GM18508 (cell line): ENCODE data around the gene ZNF117.
"Not testable (repeated sequence)": the region's sequence is repeated elsewhere in the genome, so short reads cannot be mapped to it uniquely, and the experiment has no call there.

Experiments used
- ATAC-seq: cut with Tn5 transposase; IDR thresholded peaks from one replicate; pipeline ENCODE4 v1.9.1; 2021; ENCODE audit warnings: moderate number of reproducible peaks; ENCODE audit not compliant: insufficient read depth, unreplicated experiment

ZNF117 gene

DNA sequence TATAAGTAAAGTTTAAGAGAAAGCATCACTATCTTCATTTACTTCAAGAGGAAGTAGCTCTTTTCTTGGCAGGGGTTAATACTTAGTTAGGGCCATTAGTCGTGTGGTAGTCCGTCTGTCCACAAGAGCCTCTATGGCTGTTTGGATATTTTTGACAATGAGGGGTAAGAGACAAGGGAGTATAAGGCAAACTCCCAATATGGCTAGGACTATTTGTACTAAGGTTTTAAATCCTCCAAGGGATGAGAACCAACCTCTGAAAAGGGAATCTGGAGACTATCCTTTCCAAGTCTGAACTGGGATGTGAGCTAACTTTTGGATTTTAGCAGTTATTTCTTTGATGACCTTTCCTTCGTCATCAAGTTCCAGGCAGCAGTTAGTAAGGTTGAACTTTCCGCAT, at the start of gene ZNF117:
TSS of gene ZNF117 (minus strand) at position 101 of the 400 bp plus-strand sequence.
- no peak for ATAC-seq

- ATAC-seq: not testable (repeated sequence)
Measured at GRCh38 chr7:65038767-65039166, 47.9 kb upstream of the ZNF117 start.

DNA sequence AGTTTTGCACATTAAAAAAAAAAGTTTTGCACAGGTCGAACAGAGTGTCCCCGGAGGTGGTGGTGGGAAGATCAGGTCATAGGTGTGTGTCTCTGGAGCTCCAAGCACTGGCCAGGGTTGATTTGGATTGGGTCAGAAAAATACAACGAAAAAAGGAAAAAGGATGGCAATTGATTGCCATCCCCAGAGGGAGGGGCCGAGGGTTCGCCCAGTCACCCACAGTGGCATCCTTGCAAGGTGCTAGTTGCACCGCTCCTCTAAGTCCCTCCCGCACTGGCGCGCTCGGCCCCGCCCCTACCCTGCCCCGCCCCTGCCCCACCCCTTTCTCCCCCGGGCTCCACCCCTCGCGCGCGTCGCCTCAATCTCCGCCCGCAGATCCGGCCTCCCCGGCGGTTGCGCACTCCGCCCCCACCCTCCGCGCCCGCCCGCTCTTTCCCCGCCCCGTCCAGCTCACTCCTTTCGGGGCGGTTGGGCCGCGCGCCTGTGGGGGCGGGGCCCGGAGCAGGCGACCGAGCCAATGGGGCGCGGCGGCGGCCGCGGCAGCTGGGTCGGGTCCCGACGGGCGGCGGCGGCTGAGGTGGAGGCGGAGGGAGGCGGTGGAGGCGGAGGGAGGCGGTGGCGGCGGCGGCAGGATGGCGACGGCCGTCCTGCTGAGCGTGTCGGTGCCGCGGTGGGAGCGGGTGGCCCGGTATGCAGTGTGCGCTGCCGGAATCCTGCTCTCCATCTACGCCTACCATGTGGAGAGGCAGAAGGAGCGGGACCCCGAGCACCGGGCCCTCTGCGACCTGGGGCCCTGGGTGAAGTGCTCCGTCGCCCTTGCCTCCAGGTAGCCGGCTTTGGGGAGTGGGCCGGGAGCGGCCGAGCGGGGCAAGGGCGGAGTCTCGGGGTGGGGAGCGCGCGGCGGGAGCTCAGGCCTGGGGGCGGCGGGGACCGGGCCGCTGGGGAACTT, 47.2 kb upstream of the ZNF117 start:
- peak; percentile 58 for ATAC-seq

- not testable (repeated sequence) for ATAC-seq
Measured at GRCh38 chr7:65036526-65036925, 45.7 kb upstream of the ZNF117 start.

- ATAC-seq: not testable (repeated sequence)
Measured at GRCh38 chr7:65035469-65035868, 44.6 kb upstream of the ZNF117 start.

- not testable (repeated sequence) for ATAC-seq
Measured at GRCh38 chr7:65034120-65034782, 43.4 kb upstream of the ZNF117 start.

DNA sequence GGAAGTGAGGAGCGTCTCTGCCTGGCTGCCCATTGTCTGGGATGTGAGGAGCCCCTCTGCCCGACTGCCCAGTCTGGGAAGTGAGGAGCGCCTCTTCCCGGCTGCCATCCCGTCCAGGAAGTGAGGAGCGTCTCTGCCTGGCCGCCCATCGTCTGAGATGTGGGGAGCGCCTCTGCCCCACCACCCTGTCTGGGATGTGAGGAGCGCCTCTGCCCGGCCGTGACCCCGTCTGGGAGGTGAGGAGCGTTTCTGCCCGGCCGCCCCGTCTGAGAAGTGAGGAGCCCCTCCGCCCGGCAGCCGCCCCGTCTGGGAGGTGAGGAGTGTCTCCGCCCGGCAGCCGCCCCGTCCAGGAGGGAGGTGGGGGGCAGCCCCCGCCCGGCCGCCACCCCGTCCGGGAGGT, 42.6 kb upstream of the ZNF117 start:
- ATAC-seq: not testable (repeated sequence)

- ATAC-seq: not testable (repeated sequence)
Measured at GRCh38 chr7:65025023-65025422, 34.2 kb upstream of the ZNF117 start.

GRCh38 chr7:65020978-65021377, 30.1 kb upstream of the ZNF117 start:
- ATAC-seq: not testable (repeated sequence)

DNA sequence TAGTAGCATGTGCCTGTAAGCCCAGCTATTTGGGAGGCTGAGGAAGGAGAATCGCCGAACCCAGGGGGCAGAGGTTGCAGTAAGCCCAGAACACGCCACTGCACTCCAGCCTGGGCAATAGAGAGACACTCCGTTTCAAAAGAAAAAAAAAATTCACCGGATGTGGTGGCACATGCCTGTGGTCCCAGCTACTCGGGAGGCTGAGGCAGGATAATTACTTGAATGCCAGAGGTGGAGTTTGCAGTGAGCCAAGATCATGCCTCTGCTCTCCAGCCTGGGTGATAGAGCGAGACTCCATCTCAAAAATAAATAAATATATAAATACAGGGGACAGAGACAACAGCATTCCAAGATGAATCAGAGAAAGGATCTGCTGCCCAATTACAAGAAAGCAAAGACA, 19.0 kb upstream of the ZNF117 start:
- ATAC-seq: not testable (repeated sequence)

- not testable (repeated sequence) for ATAC-seq
Measured at GRCh38 chr7:65009394-65009793, 18.6 kb upstream of the ZNF117 start.

DNA sequence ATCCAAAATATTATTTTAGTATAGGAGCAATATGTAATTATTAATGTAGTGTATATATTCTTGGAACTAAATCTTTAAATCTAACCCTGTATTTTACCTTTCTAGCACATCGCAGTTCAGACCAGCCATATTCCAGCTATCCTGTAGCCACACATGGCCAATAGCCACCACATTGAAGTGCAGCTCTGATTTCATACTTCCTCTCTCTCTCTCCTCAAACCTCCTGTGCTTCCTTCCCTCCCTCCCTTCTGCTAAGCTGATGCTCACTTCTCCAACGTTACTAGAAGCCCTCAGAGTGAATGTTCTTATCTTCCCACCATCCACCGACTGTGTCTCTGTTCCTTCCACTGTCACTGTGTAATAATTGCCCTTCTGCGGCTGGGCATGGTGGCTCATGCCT, 16.2 kb upstream of the ZNF117 start:
- not testable (repeated sequence) for ATAC-seq

DNA sequence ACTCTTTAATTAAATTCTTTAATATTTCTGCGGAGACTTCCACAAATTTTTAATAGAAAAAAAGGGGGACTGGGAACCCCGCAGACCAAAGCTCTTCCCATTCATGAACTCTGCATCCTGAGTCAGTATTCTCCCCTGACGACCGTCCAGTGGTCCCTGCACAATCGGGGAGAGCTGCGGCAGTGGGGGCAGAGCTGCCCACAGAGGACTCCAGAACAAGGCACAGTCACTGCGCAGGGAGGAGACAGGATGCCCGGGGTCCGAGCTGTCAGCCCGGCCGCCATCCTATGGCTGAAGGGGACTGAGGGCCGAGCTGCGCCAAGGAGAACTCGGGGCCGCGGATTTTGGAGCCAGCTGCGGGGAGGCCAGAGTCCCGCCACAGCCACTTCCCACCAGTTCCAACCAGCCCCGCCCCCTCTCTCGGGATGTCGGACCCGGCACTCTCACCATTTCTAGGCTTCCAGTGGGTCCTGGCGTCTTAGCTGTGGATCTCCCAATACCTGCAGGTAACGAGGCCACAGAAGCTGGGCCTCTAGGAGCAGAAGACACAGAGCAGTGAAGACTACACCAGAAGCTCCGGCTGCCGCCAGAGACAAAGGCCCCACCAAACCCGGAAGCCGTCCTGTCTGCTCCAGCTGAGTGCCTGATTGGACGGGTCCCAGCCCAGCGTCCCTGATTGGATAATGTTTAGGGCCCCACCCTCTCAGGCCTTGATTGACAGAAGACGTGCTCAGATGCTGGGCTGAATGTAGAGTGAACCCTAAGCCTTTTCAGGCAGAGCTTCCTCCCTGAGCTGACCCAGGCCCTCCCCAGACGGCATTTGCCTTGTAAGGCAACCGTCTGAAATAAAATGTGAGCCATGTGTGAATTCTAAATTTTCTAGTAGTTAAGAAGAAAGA, 15.5 kb upstream of the ZNF117 start, which contains the start of gene ERV3-1:
TSS of gene ERV3-1 (minus strand) at position 594 of the 899 bp plus-strand sequence. CDS start 13,661 bp downstream, outside the sequence.
- peak; percentile 100 for ATAC-seq

GRCh38 chr7:65004575-65004974, 13.7 kb upstream of the ZNF117 start:
- no peak for ATAC-seq

- ATAC-seq: no peak
Measured at GRCh38 chr7:65002972-65003585, 12.2 kb upstream of the ZNF117 start.

- ATAC-seq: no peak
Measured at GRCh38 chr7:65001291-65001814, 10.5 kb upstream of the ZNF117 start.

DNA sequence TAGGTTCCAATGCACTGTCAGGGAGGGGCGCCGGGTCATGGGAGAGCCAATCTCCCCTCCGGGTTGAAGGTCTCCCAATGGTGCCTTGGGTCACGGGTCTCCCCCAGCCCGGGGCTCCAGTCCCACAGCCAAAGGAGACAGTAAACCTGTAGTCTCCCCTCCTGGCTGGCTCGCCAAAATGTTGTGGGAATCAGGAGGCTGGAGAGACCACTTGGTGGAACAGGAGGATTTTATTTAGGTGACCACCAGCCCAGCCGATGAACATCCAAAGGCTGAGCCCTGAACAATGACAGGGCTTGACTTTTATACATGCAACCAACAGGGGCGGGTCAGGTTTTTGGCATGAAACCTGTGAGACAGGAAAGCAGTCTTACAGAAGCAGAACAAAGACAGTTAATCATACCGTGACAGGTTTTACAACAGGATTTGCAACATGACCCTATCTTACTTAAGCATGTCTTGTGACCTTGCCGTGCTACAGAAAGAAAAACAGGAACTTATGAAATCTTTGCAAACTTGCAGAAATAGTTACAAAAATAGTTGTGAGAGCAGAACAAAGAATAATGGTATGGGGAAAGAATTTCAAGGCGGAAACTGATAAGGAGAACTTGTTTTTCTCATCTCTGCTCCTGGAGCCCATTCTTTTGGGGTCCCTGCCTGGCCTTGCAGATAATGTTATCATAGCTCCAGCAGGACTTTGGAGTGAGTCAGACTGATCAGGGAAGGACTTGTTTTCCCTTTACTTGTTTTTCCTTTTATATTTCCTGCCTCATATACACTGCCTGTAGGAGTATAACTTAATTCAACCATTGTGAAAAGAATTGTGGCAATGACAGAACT, 8.5 kb upstream of the ZNF117 start:
- ATAC-seq: no peak

DNA sequence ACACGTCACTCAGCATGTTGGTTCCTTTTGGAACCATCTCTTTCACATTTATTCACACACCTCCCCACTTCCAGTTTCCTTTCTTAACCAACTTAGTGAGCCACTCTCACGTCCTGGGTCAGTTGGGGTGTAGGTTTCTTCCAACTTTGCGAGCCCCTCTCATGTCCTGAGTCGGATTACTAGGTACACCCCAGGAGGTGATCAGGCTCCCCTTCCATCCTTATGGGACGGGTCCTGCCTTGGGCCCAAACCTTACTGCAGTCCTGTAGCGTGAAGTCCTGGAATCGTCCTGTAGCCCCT, 8.0 kb upstream of the ZNF117 start:
- no peak for ATAC-seq

DNA sequence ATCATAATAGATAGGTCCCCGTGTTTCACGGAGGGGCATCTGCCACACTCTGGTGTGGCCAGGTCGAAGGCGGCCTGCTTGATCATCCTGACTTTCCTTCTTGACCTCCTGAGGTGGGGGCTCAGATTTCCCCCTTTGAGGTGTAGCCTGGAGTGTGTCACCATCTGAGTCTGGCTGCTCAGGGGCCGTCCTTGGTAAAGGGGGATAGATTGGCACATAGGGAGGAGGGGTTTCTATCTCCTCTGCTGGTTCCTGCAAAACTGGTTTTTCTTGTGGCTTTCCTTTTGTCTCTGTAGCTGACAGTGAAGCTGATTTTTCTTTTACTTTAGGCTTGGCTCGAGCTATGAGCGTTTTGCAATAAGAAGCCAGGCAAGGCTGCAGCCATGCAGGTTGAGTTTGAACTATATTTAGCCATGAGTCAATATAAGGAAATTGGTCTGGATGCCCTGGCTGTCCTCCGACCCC, 7.1 kb upstream of the ZNF117 start:
- ATAC-seq: no peak
